ENCODE results near the gene ARID4A.
"Not testable (repeated sequence)": the region's sequence is repeated elsewhere in the genome, so short reads cannot be mapped to it uniquely, and the experiment has no call there.

Gene ARID4A

GRCh38 chr14:58291646-58292045, 6.7 kb upstream of the ARID4A start:
- no peak for DNase-seq (ENCODE audit: low read depth)

GRCh38 chr14:58292187-58292586, 6.2 kb upstream of the ARID4A start:
- no peak for DNase-seq (ENCODE audit: low read depth)

- no peak for DNase-seq (ENCODE audit: low read depth)
Measured at GRCh38 chr14:58294201-58294600, 4.2 kb upstream of the ARID4A start.

- DNase-seq (ENCODE audit: low read depth), result no peak
Measured at GRCh38 chr14:58296726-58297125, 1.6 kb upstream of the ARID4A start.

- DNase-seq (ENCODE audit: low read depth), result no peak
Measured at GRCh38 chr14:58297412-58297761, 968 bp upstream of the ARID4A start.

- peak; percentile 95 for DNase-seq (ENCODE audit: low read depth)
Measured at GRCh38 chr14:58297762-58298476, 436 bp upstream of the ARID4A start.

- no peak for DNase-seq (ENCODE audit: low read depth)
Measured at GRCh38 chr14:58299401-58300330, 1.3 kb downstream of the ARID4A start.

- no peak for DNase-seq (ENCODE audit: low read depth)
Measured at GRCh38 chr14:58301416-58301815, 3.1 kb downstream of the ARID4A start.

- DNase-seq (ENCODE audit: low read depth), result no peak
Measured at GRCh38 chr14:58305730-58306129, 7.4 kb downstream of the ARID4A start.

- DNase-seq (ENCODE audit: low read depth), result no peak
Measured at GRCh38 chr14:58307597-58308316, 9.4 kb downstream of the ARID4A start.

- DNase-seq (ENCODE audit: low read depth), result no peak
Measured at GRCh38 chr14:58309086-58309485, 10.7 kb downstream of the ARID4A start.

- no peak for DNase-seq (ENCODE audit: low read depth)
Measured at GRCh38 chr14:58313699-58314098, 15.3 kb downstream of the ARID4A start.

GRCh38 chr14:58315606-58316005, 17.3 kb downstream of the ARID4A start:
- no peak for DNase-seq (ENCODE audit: low read depth)

- no peak for DNase-seq (ENCODE audit: low read depth)
Measured at GRCh38 chr14:58327019-58327418, 28.7 kb downstream of the ARID4A start.

GRCh38 chr14:58331111-58331510, 32.8 kb downstream of the ARID4A start:
- DNase-seq (ENCODE audit: low read depth), result peak; percentile 86

- DNase-seq (ENCODE audit: low read depth), result no peak
Measured at GRCh38 chr14:58332561-58332960, 34.2 kb downstream of the ARID4A start.

- not testable (repeated sequence) for DNase-seq (ENCODE audit: low read depth)
Measured at GRCh38 chr14:58339666-58340065, 41.3 kb downstream of the ARID4A start.

GRCh38 chr14:58341152-58341748, 42.9 kb downstream of the ARID4A start:
- no peak for DNase-seq (ENCODE audit: low read depth)

- not testable (repeated sequence) for DNase-seq (ENCODE audit: low read depth)
Measured at GRCh38 chr14:58343535-58343934, 45.2 kb downstream of the ARID4A start.

- DNase-seq (ENCODE audit: low read depth), result no peak
Measured at GRCh38 chr14:58353516-58354299, 55.4 kb downstream of the ARID4A start.

GRCh38 chr14:58354808-58355207, 56.5 kb downstream of the ARID4A start:
- DNase-seq (ENCODE audit: low read depth), result no peak
